Esophagus (tissue), 2 donors: ENCODE results near the gene SLC25A44. TPM values are rescaled to one million over a fixed set of nuclear protein-coding genes. Genes with fewer than 3 reads are reported as not detected.

ENCODE experiments used
- H3K27ac ChIP-seq, 2 donors: one replicate each; pipeline ENCODE4 v1.5.1; 2013; ENCODE audit warnings: low read depth in 2 of 2, mild to moderate bottlenecking in 2 of 2, inconsistent platforms in 1 of 2, low read length in 1 of 2, moderate library complexity in 1 of 2
- H3K27me3 ChIP-seq, 2 donors: one replicate each; pipeline ENCODE4 v1.6.1; 2013; ENCODE audit warnings: low read length in 2 of 2, control low read depth in 1 of 2, mild to moderate bottlenecking in 1 of 2; ENCODE audit not compliant: insufficient read depth in 2 of 2, control insufficient read depth in 1 of 2
- H3K36me3 ChIP-seq, 2 donors: one replicate each; pipeline ENCODE4 v1.6.1; 2013; ENCODE audit warnings: low read length in 1 of 2; ENCODE audit not compliant: control insufficient read depth in 2 of 2, insufficient read depth in 2 of 2
- H3K4me1 ChIP-seq, 2 donors: one replicate each; pipeline ENCODE4 v1.6.1; 2013; ENCODE audit warnings: low read length in 1 of 2; ENCODE audit not compliant: control insufficient read depth in 2 of 2, insufficient read depth in 2 of 2
- H3K4me3 ChIP-seq, 2 donors: one replicate each; pipeline ENCODE4 v1.5.1; 2013; ENCODE audit warnings: low read length in 2 of 2, mild to moderate bottlenecking in 2 of 2, low read depth in 1 of 2, moderate library complexity in 1 of 2
- H3K9me3 ChIP-seq, 2 donors: one replicate each; pipeline ENCODE4 v1.6.1; 2013; ENCODE audit warnings: mild to moderate bottlenecking in 2 of 2, low read depth in 1 of 2, low read length in 1 of 2, moderate library complexity in 1 of 2; ENCODE audit not compliant: control insufficient read depth in 2 of 2, insufficient read depth in 1 of 2
- WGBS, 2 donors: extraction: QIAGEN DNeasy Blood & Tissue Kit; methylation state at CpG; one replicate each; pipeline ENCODE4 v1.1.7; 2013; 5-methylcytosine and 5-hydroxymethylcytosine counted together
- polyA plus RNA-seq, 2 donors: library from polyadenylated mRNA; stranded (reverse); fragments of 200-250 nt; gene quantifications; one replicate each; pipeline ENCODE4 v1.2.3, GENCODE V29; 2013
- donor health status: healthy with polysubstance abuse.
- donor health status: Bipolar disorder and iron deficiency.

The SLC25A44 gene
- polyA plus RNA-seq, 2 donors: 4.4 to 8.8 TPM

- 56 to 66% methylated on average over 6 of the region's 6 CpGs for WGBS, 2 donors
- Histone ChIP-seq H3K4me3 (no peak overlapping the region), H3K9me3 (no peaks in the 10 kb centered on the region), H3K36me3 (peaks cover 0 to 4% of the 10 kb centered on the region in 2 donors), H3K27me3 (no peaks in the 10 kb centered on the region), H3K4me1 (peaks cover 5 to 18% of the 10 kb centered on the region in 2 donors), H3K27ac (peak overlapping the region in 1 of 2 donors; percentile 70)
These were observed 42.7 kb upstream of the SLC25A44 start for GRCh38 chr1:156151093-156151688.

DNA sequence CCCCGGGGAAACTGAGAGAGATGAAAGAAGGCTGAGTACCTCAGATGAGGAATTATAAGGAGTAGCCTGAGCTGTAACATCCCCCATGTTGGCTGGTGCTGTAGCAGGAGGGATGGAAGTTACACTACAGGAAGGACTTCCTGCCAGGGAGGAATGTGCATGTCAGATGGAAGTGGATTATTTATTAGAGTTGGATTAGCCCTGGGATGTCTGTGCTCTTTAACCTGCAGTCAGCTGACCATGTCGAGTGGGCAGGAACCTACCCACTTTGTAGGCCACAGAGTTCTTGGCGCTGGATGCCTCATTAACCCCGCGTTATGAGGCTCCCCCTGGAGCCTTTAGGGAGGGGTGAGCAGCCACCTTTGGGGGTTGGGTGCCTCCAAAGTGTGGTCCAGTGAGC, 41.3 kb upstream of the SLC25A44 start:
- peaks cover 5 to 12% of the 10 kb centered on the region in 2 donors for H3K4me1 ChIP-seq
- no peaks in the 10 kb centered on the region for H3K9me3 ChIP-seq
- H3K27ac ChIP-seq: peak overlapping the region in 1 of 2 donors; percentile 47
- H3K4me3 ChIP-seq: no peak overlapping the region
- H3K27me3 ChIP-seq: no peaks in the 10 kb centered on the region
- 45 to 61% methylated on average over 5 of the region's 5 CpGs for WGBS, 2 donors
- H3K36me3 ChIP-seq: peaks cover 0 to 4% of the 10 kb centered on the region in 2 donors

- WGBS, 2 donors: 43 to 52% methylated on average over 10 of the region's 10 CpGs
- Histone ChIP-seq H3K4me3 (peak within 1 kb of the TSS; percentile 43 to 58), H3K27ac (peak within 1 kb of the TSS; percentile 64 to 92)
These were observed 40.5 kb upstream of the SLC25A44 start, which contains the start of gene SEMA4A for GRCh38 chr1:156153362-156153761. Gene SEMA4A, plus strand, starts transcription at chr1:156153585. Its CDS starts 994 bp downstream, at chr1:156154579.

DNA sequence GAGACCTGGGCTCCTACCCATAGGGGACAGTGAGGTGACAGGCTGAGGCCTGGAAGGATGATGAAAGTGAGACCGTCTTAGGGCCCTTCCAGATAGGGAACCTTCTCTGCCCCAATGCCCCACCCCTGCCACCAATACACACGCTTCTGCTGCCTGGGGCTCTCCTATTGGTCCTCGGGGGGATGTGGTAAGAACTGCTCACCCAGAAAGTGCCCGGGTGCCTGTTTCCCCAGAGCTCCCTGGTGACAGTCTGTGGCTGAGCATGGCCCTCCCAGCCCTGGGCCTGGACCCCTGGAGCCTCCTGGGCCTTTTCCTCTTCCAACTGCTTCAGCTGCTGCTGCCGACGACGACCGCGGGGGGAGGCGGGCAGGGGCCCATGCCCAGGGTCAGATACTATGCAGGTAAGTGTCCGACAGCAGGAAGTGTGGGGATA, 39.6 kb upstream of the SLC25A44 start:
- H3K27me3 ChIP-seq: no peaks in the 10 kb centered on the region
- H3K36me3 ChIP-seq: peaks cover 0 to 6% of the 10 kb centered on the region in 2 donors
- peak overlapping the region in 1 of 2 donors; percentile 58 for H3K4me3 ChIP-seq
- peak overlapping the region; percentile 64 to 92 for H3K27ac ChIP-seq
- H3K9me3 ChIP-seq: no peaks in the 10 kb centered on the region
- WGBS, 2 donors: 55 to 68% methylated on average over 11 of the region's 11 CpGs
- H3K4me1 ChIP-seq: peaks cover 5 to 12% of the 10 kb centered on the region in 2 donors

More at GRCh38 chr1:156153362-156153761, 40.5 kb upstream of the SLC25A44 start, which contains the start of gene SEMA4A:
- Histone ChIP-seq H3K9me3 (no peaks in the 10 kb centered on the region), H3K36me3 (peaks cover 0 to 4% of the 10 kb centered on the region in 2 donors), H3K4me1 (peaks cover 5 to 12% of the 10 kb centered on the region in 2 donors), H3K27me3 (no peaks in the 10 kb centered on the region)

DNA sequence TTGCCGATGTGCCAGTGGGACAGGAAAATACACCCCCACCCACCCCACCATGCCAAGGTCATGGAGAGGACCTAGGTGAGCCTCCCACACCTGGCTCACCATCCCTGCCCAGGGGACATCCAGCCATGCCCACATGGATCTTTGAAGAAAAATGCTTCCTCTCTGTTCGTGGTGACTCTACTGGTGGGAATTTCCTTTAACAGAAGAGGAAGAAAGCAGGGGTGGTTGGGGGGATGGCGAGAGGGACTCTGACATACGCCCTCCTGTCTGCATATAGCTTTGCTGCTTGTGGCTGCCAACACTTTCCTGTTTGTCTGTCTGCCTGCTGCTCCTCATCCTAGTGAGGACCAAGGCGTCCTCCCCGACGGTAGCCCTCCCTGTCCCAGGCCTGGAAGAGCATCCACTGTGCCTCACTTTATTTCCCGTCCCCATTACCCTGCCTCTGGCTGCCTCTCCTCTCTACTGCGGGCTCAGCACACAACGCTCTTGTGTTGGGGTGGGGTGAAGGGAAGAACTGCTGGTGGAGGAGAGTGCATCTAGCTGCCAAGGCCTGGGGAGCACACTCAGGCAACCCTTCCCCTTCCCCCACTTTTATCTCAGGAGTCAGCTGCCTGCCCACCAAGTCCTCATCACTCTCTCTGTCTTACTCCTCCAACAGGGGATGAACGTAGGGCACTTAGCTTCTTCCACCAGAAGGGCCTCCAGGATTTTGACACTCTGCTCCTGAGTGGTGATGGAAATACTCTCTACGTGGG, 38.0 kb upstream of the SLC25A44 start:
- 69 to 71% methylated on average over 12 of the region's 12 CpGs for WGBS, 2 donors
- Histone ChIP-seq H3K4me3 (no peak overlapping the region), H3K27me3 (no peaks in the 10 kb centered on the region), H3K27ac (no peak overlapping the region), H3K4me1 (peaks cover 5 to 16% of the 10 kb centered on the region in 2 donors), H3K9me3 (no peaks in the 10 kb centered on the region), H3K36me3 (peaks cover 0 to 10% of the 10 kb centered on the region in 2 donors)

GRCh38 chr1:156157506-156157905, 36.4 kb upstream of the SLC25A44 start:
- 81 to 89% methylated on average over 3 of the region's 3 CpGs for WGBS, 2 donors

GRCh38 chr1:156157966-156158365, 35.9 kb upstream of the SLC25A44 start:
- Histone ChIP-seq H3K36me3 (peaks cover 0 to 14% of the 10 kb centered on the region in 2 donors), H3K4me1 (peaks cover 0 to 4% of the 10 kb centered on the region in 2 donors), H3K27ac (no peak overlapping the region), H3K4me3 (no peak overlapping the region), H3K9me3 (no peaks in the 10 kb centered on the region), H3K27me3 (no peaks in the 10 kb centered on the region)
- WGBS, 2 donors: 85 to 88% methylated on average over 5 of the region's 5 CpGs

More at GRCh38 chr1:156157506-156157905, 36.4 kb upstream of the SLC25A44 start:
- Histone ChIP-seq H3K36me3 (peaks cover 0 to 12% of the 10 kb centered on the region in 2 donors), H3K27ac (no peak overlapping the region), H3K27me3 (no peaks in the 10 kb centered on the region), H3K4me3 (no peak overlapping the region), H3K4me1 (peaks cover 3 to 7% of the 10 kb centered on the region in 2 donors), H3K9me3 (no peaks in the 10 kb centered on the region)

- no peaks in the 10 kb centered on the region for H3K9me3 ChIP-seq
- peaks cover 0 to 16% of the 10 kb centered on the region in 2 donors for H3K36me3 ChIP-seq
- no peaks in the 10 kb centered on the region for H3K27me3 ChIP-seq
- H3K27ac ChIP-seq: peak overlapping the region in 1 of 2 donors; percentile 27
- H3K4me3 ChIP-seq: no peak overlapping the region
- H3K4me1 ChIP-seq: peaks cover 0 to 4% of the 10 kb centered on the region in 2 donors
- 71 to 74% methylated on average over 13 of the region's 13 CpGs for WGBS, 2 donors
These were observed 33.7 kb upstream of the SLC25A44 start for GRCh38 chr1:156160000-156160742.

DNA sequence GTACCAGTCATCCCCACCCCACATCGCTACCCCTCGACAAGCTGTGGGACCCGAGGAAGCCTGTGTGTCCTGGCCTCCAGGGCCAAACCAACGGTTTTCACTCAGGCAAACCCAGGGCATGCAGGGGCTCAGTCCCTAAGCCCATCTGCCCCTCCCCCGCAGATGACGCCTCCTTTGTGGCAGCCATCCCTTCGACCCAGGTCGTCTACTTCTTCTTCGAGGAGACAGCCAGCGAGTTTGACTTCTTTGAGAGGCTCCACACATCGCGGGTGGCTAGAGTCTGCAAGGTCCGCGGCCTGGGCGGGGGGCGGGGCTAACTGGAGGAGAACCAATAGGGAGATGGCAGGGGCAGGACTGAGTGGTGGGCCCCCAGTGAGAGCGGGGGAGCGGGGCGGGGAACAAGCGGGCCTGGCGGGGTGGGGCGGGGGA, 33.1 kb upstream of the SLC25A44 start:
- no peaks in the 10 kb centered on the region for H3K27me3 ChIP-seq
- H3K4me1 ChIP-seq: peaks cover 0 to 4% of the 10 kb centered on the region in 2 donors
- H3K9me3 ChIP-seq: no peaks in the 10 kb centered on the region
- H3K27ac ChIP-seq: peak overlapping the region in 1 of 2 donors; percentile 27
- H3K36me3 ChIP-seq: peaks cover 0 to 16% of the 10 kb centered on the region in 2 donors
- WGBS, 2 donors: 10 to 14% methylated on average over 16 to 21 of the region's 22 CpGs
- H3K4me3 ChIP-seq: no peak overlapping the region
